WTC11 (cell line): Measurements from ENCODE around the gene ROBO2. TPM values are rescaled to one million over a fixed set of nuclear protein-coding genes. Genes with fewer than 3 reads are reported as not detected.

ENCODE experiments used
- ATAC-seq: fragments of 200-7000 bp; cut with Tn5 transposase; 2 replicates; pipeline ENCODE4 v1.10.0; 2021; ENCODE audit warnings: mild to moderate bottlenecking, moderate library complexity
- CTCF ChIA-PET: fragments of 300-600 bp; sonication (Branson Sonifier 250); formaldehyde crosslinking; loops from one replicate; lab custom pipeline; 2021; ENCODE audit warnings: antibody characterized with exemption; lab: Charles Lee
- POLR2A ChIA-PET: fragments of 350-600 bp; sonication (Branson Sonifier 250); formaldehyde crosslinking; loops from one replicate; lab custom pipeline; 2021; ENCODE audit warnings: antibody characterized with exemption; lab: Charles Lee
- DNase-seq: peaks from one replicate; pipeline ENCODE4 v3.0.0; 2021; ENCODE audit warnings: low spot score
- H3K27ac Mint-ChIP-seq: 2 replicates; pipeline ENCODE4 v1.8.0; 2021; ENCODE audit warnings: mixed read lengths
- H3K27me3 Mint-ChIP-seq: 2 replicates; pipeline ENCODE4 v1.8.0; 2021; ENCODE audit warnings: low read depth, mild to moderate bottlenecking, moderate library complexity, mixed read lengths
- H3K36me3 Mint-ChIP-seq: 2 replicates; pipeline ENCODE4 v1.8.0; 2021; ENCODE audit warnings: mixed read lengths
- H3K4me1 Mint-ChIP-seq: 2 replicates; pipeline ENCODE4 v1.8.0; 2022; ENCODE audit warnings: mixed read lengths
- H3K4me3 Mint-ChIP-seq: 2 replicates; pipeline ENCODE4 v1.8.0; 2021; ENCODE audit warnings: mild to moderate bottlenecking, moderate library complexity, mixed read lengths
- H3K9me3 Mint-ChIP-seq: 2 replicates; pipeline ENCODE4 v1.8.0; 2021; ENCODE audit warnings: mixed read lengths
- E2F4 ChIP-seq: sonication (generic); formaldehyde crosslinking; IDR thresholded peaks from 2 replicates; pipeline ENCODE4 v1.8.1; 2022; ENCODE audit warnings: low read depth, mild to moderate bottlenecking, moderate library complexity, missing genetic modification reagents, borderline replicate concordance
- ESRRA ChIP-seq: sonication (generic); formaldehyde crosslinking; IDR thresholded peaks from 2 replicates; pipeline ENCODE4 v1.8.1; 2022; ENCODE audit warnings: mild to moderate bottlenecking, missing genetic modification reagents, borderline replicate concordance
- FOXP1 ChIP-seq: sonication (generic); formaldehyde crosslinking; IDR thresholded peaks from 2 replicates; pipeline ENCODE4 v1.8.0; 2022; ENCODE audit warnings: missing genetic modification reagents, mild to moderate bottlenecking, moderate library complexity, borderline replicate concordance
- JAZF1 ChIP-seq: fragments of 250-450 bp; sonication (Bioruptor Pico); IDR thresholded peaks from 2 replicates; pipeline ENCODE4 v1.9.0; 2021; ENCODE audit warnings: moderate library complexity, mild to moderate bottlenecking, inconsistent platforms
- MXD4 ChIP-seq: fragments of 250-450 bp; sonication (Bioruptor Pico); IDR thresholded peaks from 2 replicates; pipeline ENCODE4 v1.8.0; 2021; ENCODE audit warnings: mild to moderate bottlenecking, moderate library complexity, borderline replicate concordance
- MYBL2 ChIP-seq: sonication (generic); formaldehyde crosslinking; IDR thresholded peaks from 2 replicates; pipeline ENCODE4 v1.8.1; 2023; ENCODE audit warnings: mild to moderate bottlenecking, moderate library complexity, missing genetic modification reagents
- NR1H2 ChIP-seq: sonication (generic); formaldehyde crosslinking; IDR thresholded peaks from 2 replicates; pipeline ENCODE4 v1.9.0; 2021; ENCODE audit warnings: mild to moderate bottlenecking, moderate library complexity, missing genetic modification reagents
- RELA ChIP-seq: sonication (generic); formaldehyde crosslinking; IDR thresholded peaks from 2 replicates; pipeline ENCODE4 v1.8.1; 2022; ENCODE audit warnings: missing genetic modification reagents, mild to moderate bottlenecking, borderline replicate concordance
- RORB ChIP-seq: fragments of 250-450 bp; sonication (Bioruptor Pico); IDR thresholded peaks from 2 replicates; pipeline ENCODE4 v1.9.0; 2021; ENCODE audit warnings: mild to moderate bottlenecking
- SMAD3 ChIP-seq: sonication (generic); formaldehyde crosslinking; IDR thresholded peaks from 2 replicates; pipeline ENCODE4 v1.8.0; 2022; ENCODE audit warnings: missing genetic modification reagents, mild to moderate bottlenecking, borderline replicate concordance
- SP1 ChIP-seq: sonication (generic); formaldehyde crosslinking; conservative IDR thresholded peaks from 2 replicates; pipeline ENCODE4 v1.8.1; 2022; ENCODE audit warnings: missing genetic modification reagents
- USF2 ChIP-seq: sonication (generic); formaldehyde crosslinking; IDR thresholded peaks from 2 replicates; pipeline ENCODE4 v1.8.1; 2023; ENCODE audit warnings: mild to moderate bottlenecking, missing genetic modification reagents, moderate library complexity
- ZBTB21 ChIP-seq: sonication (generic); formaldehyde crosslinking; IDR thresholded peaks from 2 replicates; pipeline ENCODE4 v1.8.1; 2023; ENCODE audit warnings: mild to moderate bottlenecking, missing genetic modification reagents, borderline replicate concordance
- ZNF121 ChIP-seq: sonication (generic); formaldehyde crosslinking; IDR thresholded peaks from 2 replicates; pipeline ENCODE4 v1.8.0; 2023; ENCODE audit warnings: missing genetic modification reagents
- ZNF138 ChIP-seq: sonication (generic); formaldehyde crosslinking; conservative IDR thresholded peaks from 2 replicates; pipeline ENCODE4 v1.8.1; 2022; ENCODE audit warnings: mild to moderate bottlenecking, moderate library complexity, missing genetic modification reagents
- ZNF232 ChIP-seq: sonication (generic); formaldehyde crosslinking; IDR thresholded peaks from 2 replicates; pipeline ENCODE4 v1.8.0; 2022; ENCODE audit warnings: mild to moderate bottlenecking, missing genetic modification reagents
- ZNF416 ChIP-seq: fragments of 250-450 bp; sonication (Bioruptor Pico); IDR thresholded peaks from 2 replicates; pipeline ENCODE4 v1.9.0; 2021; ENCODE audit warnings: mild to moderate bottlenecking, inconsistent platforms
- ZNF671 ChIP-seq: fragments of 250-450 bp; sonication (Bioruptor Pico); IDR thresholded peaks from 2 replicates; pipeline ENCODE4 v1.8.0; 2021; ENCODE audit warnings: mild to moderate bottlenecking
- ZSCAN18 ChIP-seq: fragments of 250-450 bp; sonication (Bioruptor Pico); IDR thresholded peaks from 2 replicates; pipeline ENCODE4 v2.1.2; 2022; ENCODE audit warnings: mild to moderate bottlenecking, moderate library complexity
- total RNA-seq: library from RNA; stranded (reverse); gene quantifications from 3 replicates; pipeline ENCODE4 v1.2.3, GENCODE V29; 2021
- TF ChIP-seq, protein P1 (sequence below): fragments of 250-450 bp; sonication (Bioruptor Pico); IDR thresholded peaks from 2 replicates; pipeline ENCODE4 v1.9.0; 2021; ENCODE audit warnings: moderate library complexity, mild to moderate bottlenecking, inconsistent platforms, borderline replicate concordance
- TF ChIP-seq, protein P2 (sequence below): sonication (generic); formaldehyde crosslinking; IDR thresholded peaks from 2 replicates; pipeline ENCODE4 v1.8.1; 2023; ENCODE audit warnings: mild to moderate bottlenecking, missing genetic modification reagents
- TF ChIP-seq, protein P3 (sequence below): sonication (generic); formaldehyde crosslinking; IDR thresholded peaks from 2 replicates; pipeline ENCODE4 v1.8.0; 2022; ENCODE audit warnings: mild to moderate bottlenecking, missing genetic modification reagents
- TF ChIP-seq, protein P4 (sequence below): sonication (generic); formaldehyde crosslinking; IDR thresholded peaks from 2 replicates; pipeline ENCODE4 v1.8.1; 2023; ENCODE audit warnings: mild to moderate bottlenecking, missing genetic modification reagents

The ROBO2 gene
- total RNA-seq, 1 experiment from 2014 or later = 11.7 TPM

DNA sequence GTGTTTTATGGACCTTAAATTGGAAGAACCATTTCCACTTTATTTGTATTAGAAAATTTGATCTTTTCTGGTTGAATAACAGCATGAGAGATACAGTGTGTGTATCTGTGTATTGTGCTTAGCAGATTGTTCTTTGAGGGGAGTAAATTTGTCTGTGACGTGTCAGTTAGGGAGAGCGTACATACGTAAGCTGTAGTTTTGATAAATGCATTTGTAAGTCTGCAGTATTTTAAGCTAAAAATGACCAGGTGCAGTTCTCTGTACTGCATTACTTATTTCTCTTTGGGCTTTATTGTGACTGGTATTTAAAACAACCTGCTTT is 264.8 kb downstream of the ROBO2 start (continued):
- TF ChIP-seq, protein P1, sequence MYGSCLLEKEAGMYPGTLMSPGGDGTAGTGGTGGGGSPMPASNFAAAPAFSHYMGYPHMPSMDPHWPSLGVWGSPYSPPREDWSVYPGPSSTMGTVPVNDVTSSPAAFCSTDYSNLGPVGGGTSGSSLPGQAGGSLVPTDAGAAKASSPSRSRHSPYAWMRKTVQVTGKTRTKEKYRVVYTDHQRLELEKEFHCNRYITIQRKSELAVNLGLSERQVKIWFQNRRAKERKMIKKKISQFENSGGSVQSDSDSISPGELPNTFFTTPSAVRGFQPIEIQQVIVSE = no peak

- CTCF ChIA-PET = interaction anchor here (0.9 to 5.3 kb wide), 2 partner anchors 11 to 270 kb away, joined by 3 to 28 read pairs; no protein-coding TSS in a partner anchor
- no peak for DNase-seq
- Mint-ChIP-seq H3K27me3 (no peaks in the 10 kb centered on the region), H3K9me3 (no peaks in the 10 kb centered on the region), H3K4me1 (peaks cover 12% of the 10 kb centered on the region), H3K36me3 (no peaks in the 10 kb centered on the region), H3K27ac (no peak overlapping the region), H3K4me3 (no peak overlapping the region)
- no peak for ATAC-seq
- TF ChIP-seq, protein P2, sequence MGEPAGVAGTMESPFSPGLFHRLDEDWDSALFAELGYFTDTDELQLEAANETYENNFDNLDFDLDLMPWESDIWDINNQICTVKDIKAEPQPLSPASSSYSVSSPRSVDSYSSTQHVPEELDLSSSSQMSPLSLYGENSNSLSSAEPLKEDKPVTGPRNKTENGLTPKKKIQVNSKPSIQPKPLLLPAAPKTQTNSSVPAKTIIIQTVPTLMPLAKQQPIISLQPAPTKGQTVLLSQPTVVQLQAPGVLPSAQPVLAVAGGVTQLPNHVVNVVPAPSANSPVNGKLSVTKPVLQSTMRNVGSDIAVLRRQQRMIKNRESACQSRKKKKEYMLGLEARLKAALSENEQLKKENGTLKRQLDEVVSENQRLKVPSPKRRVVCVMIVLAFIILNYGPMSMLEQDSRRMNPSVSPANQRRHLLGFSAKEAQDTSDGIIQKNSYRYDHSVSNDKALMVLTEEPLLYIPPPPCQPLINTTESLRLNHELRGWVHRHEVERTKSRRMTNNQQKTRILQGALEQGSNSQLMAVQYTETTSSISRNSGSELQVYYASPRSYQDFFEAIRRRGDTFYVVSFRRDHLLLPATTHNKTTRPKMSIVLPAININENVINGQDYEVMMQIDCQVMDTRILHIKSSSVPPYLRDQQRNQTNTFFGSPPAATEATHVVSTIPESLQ = no peak
- TF ChIP-seq MYBL2 (CRISPR knock-in tag) = no peak
- TF ChIP-seq FOXP1 (CRISPR knock-in tag) = no peak
- TF ChIP-seq ZSCAN18 (CRISPR knock-in tag) = no peak
- no peak for TF ChIP-seq NR1H2 (CRISPR knock-in tag)
- TF ChIP-seq ZNF416 (CRISPR knock-in tag) = no peak
- no peak for TF ChIP-seq E2F4 (CRISPR knock-in tag)
- no peak for TF ChIP-seq ZNF121 (CRISPR knock-in tag)
- TF ChIP-seq ZBTB21 (CRISPR knock-in tag) = no peak
- no peak for TF ChIP-seq ZNF232 (CRISPR knock-in tag)
- TF ChIP-seq, protein P3, sequence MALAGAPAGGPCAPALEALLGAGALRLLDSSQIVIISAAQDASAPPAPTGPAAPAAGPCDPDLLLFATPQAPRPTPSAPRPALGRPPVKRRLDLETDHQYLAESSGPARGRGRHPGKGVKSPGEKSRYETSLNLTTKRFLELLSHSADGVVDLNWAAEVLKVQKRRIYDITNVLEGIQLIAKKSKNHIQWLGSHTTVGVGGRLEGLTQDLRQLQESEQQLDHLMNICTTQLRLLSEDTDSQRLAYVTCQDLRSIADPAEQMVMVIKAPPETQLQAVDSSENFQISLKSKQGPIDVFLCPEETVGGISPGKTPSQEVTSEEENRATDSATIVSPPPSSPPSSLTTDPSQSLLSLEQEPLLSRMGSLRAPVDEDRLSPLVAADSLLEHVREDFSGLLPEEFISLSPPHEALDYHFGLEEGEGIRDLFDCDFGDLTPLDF (CRISPR knock-in tag) = no peak
- TF ChIP-seq USF2 (CRISPR knock-in tag) = no peak
- POLR2A ChIA-PET = no interaction called here
These were observed 269.6 kb downstream of the ROBO2 start for GRCh38 chr3:77309460-77309859.

- Mint-ChIP-seq H3K4me3 (no peak overlapping the region), H3K27ac (no peak overlapping the region), H3K36me3 (no peaks in the 10 kb centered on the region), H3K9me3 (no peaks in the 10 kb centered on the region), H3K4me1 (no peaks in the 10 kb centered on the region), H3K27me3 (no peaks in the 10 kb centered on the region)
- no peak for TF ChIP-seq ZNF138 (CRISPR knock-in tag)
- TF ChIP-seq, protein P4, sequence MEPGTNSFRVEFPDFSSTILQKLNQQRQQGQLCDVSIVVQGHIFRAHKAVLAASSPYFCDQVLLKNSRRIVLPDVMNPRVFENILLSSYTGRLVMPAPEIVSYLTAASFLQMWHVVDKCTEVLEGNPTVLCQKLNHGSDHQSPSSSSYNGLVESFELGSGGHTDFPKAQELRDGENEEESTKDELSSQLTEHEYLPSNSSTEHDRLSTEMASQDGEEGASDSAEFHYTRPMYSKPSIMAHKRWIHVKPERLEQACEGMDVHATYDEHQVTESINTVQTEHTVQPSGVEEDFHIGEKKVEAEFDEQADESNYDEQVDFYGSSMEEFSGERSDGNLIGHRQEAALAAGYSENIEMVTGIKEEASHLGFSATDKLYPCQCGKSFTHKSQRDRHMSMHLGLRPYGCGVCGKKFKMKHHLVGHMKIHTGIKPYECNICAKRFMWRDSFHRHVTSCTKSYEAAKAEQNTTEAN (CRISPR knock-in tag) = no peak
- TF ChIP-seq FOXP1 (CRISPR knock-in tag) = no peak
- no peak for TF ChIP-seq RORB (CRISPR knock-in tag)
- no peak for TF ChIP-seq RELA (CRISPR knock-in tag)
- no peak for TF ChIP-seq ESRRA (CRISPR knock-in tag)
- no peak for TF ChIP-seq MXD4
- TF ChIP-seq SMAD3 = no peak
- no peak for TF ChIP-seq ZSCAN18 (CRISPR knock-in tag)
- no peak for TF ChIP-seq SP1 (CRISPR knock-in tag)
- TF ChIP-seq JAZF1 = no peak
- TF ChIP-seq ZNF671 (CRISPR knock-in tag) = no peak
- TF ChIP-seq, protein P1 = no peak
- DNase-seq = no peak
- CTCF ChIA-PET = interaction anchor here (1.0 kb wide), 1 partner anchor 275 kb away, joined by 3 read pairs; no protein-coding TSS in a partner anchor
- POLR2A ChIA-PET = no interaction called here
- ATAC-seq = no peak
These were observed 273.9 kb downstream of the ROBO2 start for GRCh38 chr3:77313843-77314242.
